Measurements from ENCODE around the gene NOS1AP. TPM values are rescaled to one million over a fixed set of nuclear protein-coding genes. Genes with fewer than 3 reads are reported as not detected.

Gene NOS1AP
- total RNA-seq, 1 donor from 2014 or later, result under 0.01 TPM

DNA sequence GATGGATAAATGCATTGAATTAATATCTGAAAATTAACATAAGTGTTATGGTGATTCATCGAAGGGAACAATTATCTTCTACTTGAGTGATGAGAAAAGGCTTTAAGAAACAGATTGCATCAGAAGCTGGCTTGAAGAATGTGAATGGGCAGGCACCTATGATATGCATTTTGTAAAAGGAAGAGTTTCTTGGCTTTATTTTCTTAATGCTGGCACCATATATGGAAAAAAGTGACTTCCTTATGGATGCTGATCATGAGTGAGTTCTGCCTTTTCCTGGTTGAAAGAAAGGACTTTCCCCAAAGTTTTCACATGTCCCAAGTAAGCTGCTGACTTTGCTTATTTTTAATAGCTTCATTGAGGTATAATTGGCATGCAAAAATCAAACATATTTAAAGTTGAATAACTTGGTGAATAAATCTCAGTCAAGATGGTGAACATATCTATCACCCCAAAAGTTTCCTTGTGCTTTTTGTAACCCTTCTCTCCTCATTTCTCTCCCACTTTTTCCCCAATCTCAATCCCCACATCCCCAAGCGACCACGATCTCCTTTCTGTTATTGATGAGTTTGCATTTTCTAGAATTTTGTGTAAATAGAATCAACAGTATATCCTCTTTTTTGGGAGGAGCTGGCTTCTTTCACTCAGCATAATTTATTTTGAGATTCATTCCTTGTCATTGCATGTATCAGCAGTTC, 233.0 kb downstream of the NOS1AP start:
- peaks cover 0 to 2% (median 0%) of the 10 kb centered on the region in 3 donors for H3K27me3 ChIP-seq (ENCODE audit: control insufficient read depth in 3 of 3, insufficient read depth in 3 of 3, low read length in 3 of 3)
- no peaks in the 10 kb centered on the region for H3K4me1 ChIP-seq (ENCODE audit: control insufficient read depth in 3 of 3, insufficient read depth in 3 of 3, low read length in 3 of 3)
- H3K27ac ChIP-seq (ENCODE audit: low read depth, low read length), result no peak overlapping the region
- H3K36me3 ChIP-seq (ENCODE audit: control insufficient read depth in 3 of 3, insufficient read depth in 3 of 3, low read length in 3 of 3), result no peaks in the 10 kb centered on the region
- no peak overlapping the region for H3K4me3 ChIP-seq (ENCODE audit: low read length in 3 of 3)
- peaks cover 0 to 2% (median 0%) of the 10 kb centered on the region in 3 donors for H3K9me3 ChIP-seq (ENCODE audit: control insufficient read depth in 3 of 3, low read length in 3 of 3)
- H3K9ac ChIP-seq (ENCODE audit: low read depth in 1 of 3, low read length in 3 of 3), result no peak overlapping the region

DNA sequence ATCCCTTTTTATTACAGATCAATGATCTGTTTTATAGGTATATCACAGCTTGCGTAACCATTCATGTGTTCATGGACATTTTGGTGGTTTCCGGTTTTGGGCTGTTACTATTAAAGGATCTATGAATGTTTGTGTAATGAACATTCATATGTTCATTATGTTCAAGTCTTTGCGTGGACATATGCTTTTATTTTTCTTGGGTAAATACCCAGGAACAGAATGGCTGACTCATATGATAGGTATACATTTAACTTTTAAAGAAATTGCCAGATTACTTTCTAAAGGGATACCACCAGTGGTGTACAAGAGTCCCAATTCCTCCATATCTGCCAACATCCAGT, 233.5 kb downstream of the NOS1AP start:
- Histone ChIP-seq H3K4me3 (ENCODE audit: low read length in 3 of 3) (no peak overlapping the region), H3K36me3 (ENCODE audit: control insufficient read depth in 3 of 3, insufficient read depth in 3 of 3, low read length in 3 of 3) (no peaks in the 10 kb centered on the region), H3K27me3 (ENCODE audit: control insufficient read depth in 3 of 3, insufficient read depth in 3 of 3, low read length in 3 of 3) (peaks cover 0 to 2% (median 0%) of the 10 kb centered on the region in 3 donors), H3K9me3 (ENCODE audit: control insufficient read depth in 3 of 3, low read length in 3 of 3) (peaks cover 0 to 2% (median under 1%) of the 10 kb centered on the region in 3 donors), H3K4me1 (ENCODE audit: control insufficient read depth in 3 of 3, insufficient read depth in 3 of 3, low read length in 3 of 3) (no peaks in the 10 kb centered on the region), H3K9ac (ENCODE audit: low read depth in 1 of 3, low read length in 3 of 3) (no peak overlapping the region), H3K27ac (ENCODE audit: low read depth, low read length) (no peak overlapping the region)

DNA sequence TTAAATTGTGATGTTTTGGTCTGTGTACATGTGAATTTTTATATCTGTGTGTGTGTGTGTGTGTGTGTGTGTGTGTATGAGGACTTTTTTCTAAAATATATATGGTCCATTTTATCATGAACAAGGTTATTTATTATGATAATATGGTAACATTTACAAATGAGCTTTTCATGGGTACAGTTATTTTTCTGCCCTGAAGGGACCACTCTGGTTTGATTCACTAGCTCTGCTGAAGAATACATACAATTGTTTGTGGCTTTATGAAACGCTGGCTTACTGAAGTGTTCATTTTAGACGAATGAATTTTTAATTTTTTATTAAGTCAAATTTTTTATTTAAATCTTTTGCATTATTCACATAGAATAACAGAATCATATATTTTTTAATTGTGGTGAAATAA, 235.2 kb downstream of the NOS1AP start:
- Histone ChIP-seq H3K4me3 (ENCODE audit: low read length in 3 of 3) (no peak overlapping the region), H3K9ac (ENCODE audit: low read depth in 1 of 3, low read length in 3 of 3) (no peak overlapping the region), H3K36me3 (ENCODE audit: control insufficient read depth in 3 of 3, insufficient read depth in 3 of 3, low read length in 3 of 3) (no peaks in the 10 kb centered on the region), H3K9me3 (ENCODE audit: control insufficient read depth in 3 of 3, low read length in 3 of 3) (peaks cover 2 to 7% (median 5%) of the 10 kb centered on the region in 3 donors), H3K27ac (ENCODE audit: low read depth, low read length) (no peak overlapping the region), H3K4me1 (ENCODE audit: control insufficient read depth in 3 of 3, insufficient read depth in 3 of 3, low read length in 3 of 3) (no peaks in the 10 kb centered on the region), H3K27me3 (ENCODE audit: control insufficient read depth in 3 of 3, insufficient read depth in 3 of 3, low read length in 3 of 3) (no peaks in the 10 kb centered on the region)

DNA sequence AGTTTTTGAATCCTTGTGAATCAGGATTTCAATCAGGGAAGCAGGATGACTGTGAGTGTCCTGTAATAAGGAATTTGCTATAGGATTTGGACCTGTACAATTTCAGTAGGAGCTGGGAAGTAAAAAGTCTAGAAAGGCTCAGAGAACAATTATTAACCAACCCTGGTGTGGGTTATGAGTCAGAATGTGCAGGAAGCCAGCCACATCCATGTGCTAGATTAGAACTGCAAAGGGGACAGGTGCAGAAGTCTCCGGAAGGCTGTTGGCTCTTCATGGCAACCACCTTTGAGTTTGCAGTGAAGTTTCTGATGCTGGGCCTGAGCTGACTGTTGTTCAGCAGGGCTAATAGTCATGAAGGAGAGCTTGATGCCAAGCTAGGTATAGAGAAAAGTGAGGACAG, 236.5 kb downstream of the NOS1AP start:
- Histone ChIP-seq H3K27me3 (ENCODE audit: control insufficient read depth in 3 of 3, insufficient read depth in 3 of 3, low read length in 3 of 3) (no peaks in the 10 kb centered on the region), H3K4me1 (ENCODE audit: control insufficient read depth in 3 of 3, insufficient read depth in 3 of 3, low read length in 3 of 3) (no peaks in the 10 kb centered on the region), H3K9me3 (ENCODE audit: control insufficient read depth in 3 of 3, low read length in 3 of 3) (peaks cover 2 to 7% (median 5%) of the 10 kb centered on the region in 3 donors), H3K4me3 (ENCODE audit: low read length in 3 of 3) (no peak overlapping the region), H3K36me3 (ENCODE audit: control insufficient read depth in 3 of 3, insufficient read depth in 3 of 3, low read length in 3 of 3) (no peaks in the 10 kb centered on the region), H3K27ac (ENCODE audit: low read depth, low read length) (no peak overlapping the region), H3K9ac (ENCODE audit: low read depth in 1 of 3, low read length in 3 of 3) (no peak overlapping the region)

DNA sequence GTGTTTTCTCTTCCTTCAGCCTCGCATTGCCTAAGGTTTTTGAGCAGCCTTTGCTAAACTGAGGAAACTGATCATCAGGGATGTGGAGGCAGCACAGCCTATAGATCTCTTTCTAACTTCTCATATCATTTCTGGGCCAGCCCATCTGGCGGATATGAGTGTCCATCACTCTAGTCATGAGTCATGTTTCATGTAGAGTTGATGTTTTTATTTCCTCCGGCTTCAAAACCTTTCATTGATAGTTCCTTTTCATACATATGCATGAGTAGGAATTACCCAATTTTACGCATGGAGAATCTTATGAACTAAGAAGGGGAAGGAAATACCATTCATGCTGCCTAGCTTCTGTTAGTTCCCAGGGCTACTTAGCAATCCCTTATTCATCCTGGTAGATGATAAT, 240.8 kb downstream of the NOS1AP start:
- Histone ChIP-seq H3K9ac (ENCODE audit: low read depth in 1 of 3, low read length in 3 of 3) (no peak overlapping the region), H3K4me1 (ENCODE audit: control insufficient read depth in 3 of 3, insufficient read depth in 3 of 3, low read length in 3 of 3) (no peaks in the 10 kb centered on the region), H3K27ac (ENCODE audit: low read depth, low read length) (no peak overlapping the region), H3K36me3 (ENCODE audit: control insufficient read depth in 3 of 3, insufficient read depth in 3 of 3, low read length in 3 of 3) (no peaks in the 10 kb centered on the region), H3K4me3 (ENCODE audit: low read length in 3 of 3) (no peak overlapping the region), H3K9me3 (ENCODE audit: control insufficient read depth in 3 of 3, low read length in 3 of 3) (peaks cover 0 to 7% (median 5%) of the 10 kb centered on the region in 3 donors), H3K27me3 (ENCODE audit: control insufficient read depth in 3 of 3, insufficient read depth in 3 of 3, low read length in 3 of 3) (no peaks in the 10 kb centered on the region)

DNA sequence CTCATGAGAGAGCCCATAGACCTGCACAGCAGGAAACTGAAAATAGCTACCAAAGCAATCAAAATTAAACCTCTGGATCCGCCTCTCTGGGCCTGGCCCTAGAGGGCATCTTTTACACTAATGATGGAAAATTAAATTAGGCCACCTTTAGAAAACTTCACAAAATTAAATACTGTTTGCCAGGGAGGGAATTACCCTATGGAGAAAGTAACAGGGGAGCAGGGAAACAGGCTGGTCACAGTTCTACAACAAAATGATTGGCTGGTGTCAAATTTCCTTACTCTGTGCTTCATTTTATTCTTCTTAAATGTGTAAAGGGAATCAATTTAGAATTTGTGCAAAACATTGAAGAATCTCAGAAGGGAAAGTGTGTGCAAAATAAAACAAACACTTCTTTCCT, 244.7 kb downstream of the NOS1AP start:
- Histone ChIP-seq H3K4me3 (ENCODE audit: low read length in 3 of 3) (no peak overlapping the region), H3K4me1 (ENCODE audit: control insufficient read depth in 3 of 3, insufficient read depth in 3 of 3, low read length in 3 of 3) (no peaks in the 10 kb centered on the region), H3K27ac (ENCODE audit: low read depth, low read length) (no peak overlapping the region), H3K9me3 (ENCODE audit: control insufficient read depth in 3 of 3, low read length in 3 of 3) (no peaks in the 10 kb centered on the region), H3K36me3 (ENCODE audit: control insufficient read depth in 3 of 3, insufficient read depth in 3 of 3, low read length in 3 of 3) (no peaks in the 10 kb centered on the region), H3K27me3 (ENCODE audit: control insufficient read depth in 3 of 3, insufficient read depth in 3 of 3, low read length in 3 of 3) (no peaks in the 10 kb centered on the region), H3K9ac (ENCODE audit: low read depth in 1 of 3, low read length in 3 of 3) (no peak overlapping the region)

DNA sequence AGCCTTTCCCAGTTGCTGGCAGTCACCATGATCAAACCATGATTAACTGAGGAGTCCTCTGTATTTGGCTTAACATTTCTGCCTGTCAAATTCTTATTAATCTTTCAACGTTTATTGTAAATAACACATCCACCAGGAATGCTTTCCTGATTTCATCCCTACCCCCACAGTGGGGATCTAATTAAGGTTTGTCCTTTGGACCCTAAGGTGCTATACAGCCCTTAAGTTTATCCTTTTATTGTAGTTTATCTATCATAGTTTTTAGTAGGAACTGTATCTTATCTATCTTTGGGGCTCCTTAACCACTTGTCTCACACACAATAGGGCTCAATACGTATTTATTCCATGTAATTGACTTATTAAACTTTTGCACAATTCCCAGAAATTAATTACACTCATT, 246.2 kb downstream of the NOS1AP start:
- H3K36me3 ChIP-seq (ENCODE audit: control insufficient read depth in 3 of 3, insufficient read depth in 3 of 3, low read length in 3 of 3), result no peaks in the 10 kb centered on the region
- no peak overlapping the region for H3K27ac ChIP-seq (ENCODE audit: low read depth, low read length)
- peaks cover 0 to 9% (median 0%) of the 10 kb centered on the region in 3 donors for H3K27me3 ChIP-seq (ENCODE audit: control insufficient read depth in 3 of 3, insufficient read depth in 3 of 3, low read length in 3 of 3)
- no peaks in the 10 kb centered on the region for H3K4me1 ChIP-seq (ENCODE audit: control insufficient read depth in 3 of 3, insufficient read depth in 3 of 3, low read length in 3 of 3)
- no peaks in the 10 kb centered on the region for H3K9me3 ChIP-seq (ENCODE audit: control insufficient read depth in 3 of 3, low read length in 3 of 3)
- no peak overlapping the region for H3K9ac ChIP-seq (ENCODE audit: low read depth in 1 of 3, low read length in 3 of 3)
- no peak overlapping the region for H3K4me3 ChIP-seq (ENCODE audit: low read length in 3 of 3)

DNA sequence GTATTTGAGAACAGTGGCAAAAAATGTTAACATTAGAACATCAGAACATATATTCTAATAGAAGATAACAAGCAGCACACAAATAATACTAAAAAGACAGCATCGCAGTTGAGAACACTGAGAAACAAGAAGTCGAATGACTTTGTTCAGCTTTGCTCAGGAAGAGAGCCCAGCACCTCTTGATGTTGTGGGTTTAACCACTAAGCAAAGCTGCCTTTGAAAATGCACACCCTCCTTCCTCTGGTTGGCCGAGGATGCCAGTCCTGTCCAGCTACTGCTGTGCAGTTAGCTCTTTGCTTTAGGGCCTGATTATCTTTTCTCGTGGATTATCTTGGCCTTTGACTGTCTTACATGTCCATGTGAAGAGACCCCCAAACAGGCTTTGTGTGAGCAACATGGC, 246.7 kb downstream of the NOS1AP start:
- H3K36me3 ChIP-seq (ENCODE audit: control insufficient read depth in 3 of 3, insufficient read depth in 3 of 3, low read length in 3 of 3), result no peaks in the 10 kb centered on the region
- no peak overlapping the region for H3K4me3 ChIP-seq (ENCODE audit: low read length in 3 of 3)
- H3K27me3 ChIP-seq (ENCODE audit: control insufficient read depth in 3 of 3, insufficient read depth in 3 of 3, low read length in 3 of 3), result peaks cover 0 to 9% (median 0%) of the 10 kb centered on the region in 3 donors
- no peak overlapping the region for H3K27ac ChIP-seq (ENCODE audit: low read depth, low read length)
- H3K9ac ChIP-seq (ENCODE audit: low read depth in 1 of 3, low read length in 3 of 3), result no peak overlapping the region
- no peaks in the 10 kb centered on the region for H3K4me1 ChIP-seq (ENCODE audit: control insufficient read depth in 3 of 3, insufficient read depth in 3 of 3, low read length in 3 of 3)
- no peaks in the 10 kb centered on the region for H3K9me3 ChIP-seq (ENCODE audit: control insufficient read depth in 3 of 3, low read length in 3 of 3)

DNA sequence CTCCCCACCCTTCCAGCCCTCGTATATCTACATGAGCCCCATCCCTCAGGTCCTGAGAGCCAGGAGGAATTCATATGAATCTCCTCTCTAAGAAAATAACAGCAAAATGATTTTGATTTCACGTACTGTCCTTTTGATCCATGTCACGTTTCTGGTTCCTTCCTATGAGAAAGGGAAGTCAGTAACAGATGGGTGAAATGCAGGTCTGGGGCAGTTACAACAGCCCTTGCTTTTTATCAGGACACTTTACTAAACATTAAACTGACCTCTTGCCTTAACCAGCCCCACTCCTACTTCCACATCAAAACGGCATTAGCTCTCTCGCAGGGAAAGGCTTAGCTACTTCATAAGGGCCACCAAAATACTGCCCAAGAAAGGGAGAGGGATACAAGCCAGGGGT, 248.1 kb downstream of the NOS1AP start:
- Histone ChIP-seq H3K9me3 (ENCODE audit: control insufficient read depth in 3 of 3, low read length in 3 of 3) (no peaks in the 10 kb centered on the region), H3K36me3 (ENCODE audit: control insufficient read depth in 3 of 3, insufficient read depth in 3 of 3, low read length in 3 of 3) (no peaks in the 10 kb centered on the region), H3K27me3 (ENCODE audit: control insufficient read depth in 3 of 3, insufficient read depth in 3 of 3, low read length in 3 of 3) (peaks cover 0 to 9% (median 0%) of the 10 kb centered on the region in 3 donors), H3K9ac (ENCODE audit: low read depth in 1 of 3, low read length in 3 of 3) (no peak overlapping the region), H3K4me1 (ENCODE audit: control insufficient read depth in 3 of 3, insufficient read depth in 3 of 3, low read length in 3 of 3) (no peaks in the 10 kb centered on the region), H3K27ac (ENCODE audit: low read depth, low read length) (no peak overlapping the region), H3K4me3 (ENCODE audit: low read length in 3 of 3) (no peak overlapping the region)

DNA sequence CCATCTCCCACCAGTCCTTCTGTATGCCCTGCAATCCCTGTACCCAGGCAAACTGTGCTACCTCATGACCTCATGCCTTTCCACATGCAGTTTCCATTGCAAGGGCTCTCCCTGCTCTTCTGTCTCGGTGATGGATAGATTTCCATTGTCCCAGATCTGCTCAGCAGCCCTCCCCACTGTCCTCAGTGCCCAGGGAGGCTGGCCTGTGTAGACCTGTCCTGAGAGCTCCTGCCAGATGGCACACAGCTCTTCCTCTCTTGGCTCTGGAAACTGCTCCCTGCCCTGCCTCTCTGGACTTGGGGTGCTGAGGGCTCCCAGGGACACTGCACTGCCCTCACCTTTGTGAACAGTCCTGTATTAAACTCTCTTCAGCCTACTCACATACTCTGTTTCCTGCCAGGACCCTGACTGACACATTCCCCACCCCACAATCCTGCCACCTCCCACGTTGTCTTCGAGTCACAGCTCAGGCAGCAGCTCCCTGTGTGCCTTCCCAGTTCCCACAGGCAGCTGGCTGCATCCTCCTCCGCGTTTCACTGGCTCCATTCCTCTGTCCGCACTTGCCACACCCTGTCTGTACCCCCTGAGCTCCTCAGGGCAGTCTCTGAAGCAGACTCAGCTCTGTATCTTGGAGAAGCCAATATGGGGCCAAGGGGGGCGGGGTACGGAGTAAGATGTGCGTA, 250.1 kb downstream of the NOS1AP start:
- no peak overlapping the region for H3K9ac ChIP-seq (ENCODE audit: low read depth in 1 of 3, low read length in 3 of 3)
- H3K9me3 ChIP-seq (ENCODE audit: control insufficient read depth in 3 of 3, low read length in 3 of 3), result no peaks in the 10 kb centered on the region

More for the DNA sequence above, 250.1 kb downstream of the NOS1AP start:
- Histone ChIP-seq H3K27me3 (ENCODE audit: control insufficient read depth in 3 of 3, insufficient read depth in 3 of 3, low read length in 3 of 3) (peaks cover 0 to 9% (median 0%) of the 10 kb centered on the region in 3 donors), H3K27ac (ENCODE audit: low read depth, low read length) (no peak overlapping the region), H3K4me3 (ENCODE audit: low read length in 3 of 3) (no peak overlapping the region), H3K4me1 (ENCODE audit: control insufficient read depth in 3 of 3, insufficient read depth in 3 of 3, low read length in 3 of 3) (no peaks in the 10 kb centered on the region), H3K36me3 (ENCODE audit: control insufficient read depth in 3 of 3, insufficient read depth in 3 of 3, low read length in 3 of 3) (no peaks in the 10 kb centered on the region)
